Measurements from ENCODE around the gene PCDH9. TPM values are rescaled to one million over a fixed set of nuclear protein-coding genes. Genes with fewer than 3 reads are reported as not detected.

PCDH9 gene
- polyA plus RNA-seq, 4 donors, result 12.2 to 16.9 (median 14.7) TPM

GRCh38 chr13:66508153-66508909 is 721.8 kb downstream of the PCDH9 start:
- no peak for DNase-seq (ENCODE audit: low read depth in 4 of 4, low spot score in 3 of 4)

- DNase-seq (ENCODE audit: low read depth in 4 of 4, low spot score in 3 of 4), result no peak
Measured at GRCh38 chr13:66506979-66507378, 723.2 kb downstream of the PCDH9 start.

GRCh38 chr13:66506051-66506777 is 723.9 kb downstream of the PCDH9 start:
- DNase-seq (ENCODE audit: low read depth in 4 of 4, low spot score in 3 of 4), result no peak

GRCh38 chr13:66503890-66504289 is 726.2 kb downstream of the PCDH9 start:
- no peak for DNase-seq (ENCODE audit: low read depth in 4 of 4, low spot score in 3 of 4)

GRCh38 chr13:66501181-66501580 is 729.0 kb downstream of the PCDH9 start:
- DNase-seq (ENCODE audit: low read depth in 4 of 4, low spot score in 3 of 4), result no peak

- no peak for DNase-seq (ENCODE audit: low read depth in 4 of 4, low spot score in 3 of 4)
Measured at GRCh38 chr13:66492479-66492878, 737.7 kb downstream of the PCDH9 start.

GRCh38 chr13:66491251-66491650 is 738.9 kb downstream of the PCDH9 start:
- no peak for DNase-seq (ENCODE audit: low read depth in 4 of 4, low spot score in 3 of 4)

GRCh38 chr13:66489586-66489985 is 740.5 kb downstream of the PCDH9 start:
- DNase-seq (ENCODE audit: low read depth in 4 of 4, low spot score in 3 of 4), result no peak

- no peak for DNase-seq (ENCODE audit: low read depth in 4 of 4, low spot score in 3 of 4)
Measured at GRCh38 chr13:66489172-66489571, 741.0 kb downstream of the PCDH9 start.

GRCh38 chr13:66483712-66484111 is 746.4 kb downstream of the PCDH9 start:
- DNase-seq (ENCODE audit: low read depth in 4 of 4, low spot score in 3 of 4), result no peak

- DNase-seq (ENCODE audit: low read depth in 4 of 4, low spot score in 3 of 4), result no peak
Measured at GRCh38 chr13:66482836-66483235, 747.3 kb downstream of the PCDH9 start.

GRCh38 chr13:66477816-66478215 is 752.3 kb downstream of the PCDH9 start:
- DNase-seq (ENCODE audit: low read depth in 4 of 4, low spot score in 3 of 4), result no peak

GRCh38 chr13:66475061-66475460 is 755.1 kb downstream of the PCDH9 start:
- DNase-seq (ENCODE audit: low read depth in 4 of 4, low spot score in 3 of 4), result no peak

- no peak for DNase-seq (ENCODE audit: low read depth in 4 of 4, low spot score in 3 of 4)
Measured at GRCh38 chr13:66469745-66470144, 760.4 kb downstream of the PCDH9 start.

- no peak for DNase-seq (ENCODE audit: low read depth in 4 of 4, low spot score in 3 of 4)
Measured at GRCh38 chr13:66468656-66469055, 761.5 kb downstream of the PCDH9 start.

- no peak for DNase-seq (ENCODE audit: low read depth in 4 of 4, low spot score in 3 of 4)
Measured at GRCh38 chr13:66462187-66462586, 767.9 kb downstream of the PCDH9 start.

- DNase-seq (ENCODE audit: low read depth in 4 of 4, low spot score in 3 of 4), result no peak
Measured at GRCh38 chr13:66461021-66461420, 769.1 kb downstream of the PCDH9 start.

GRCh38 chr13:66459634-66460033 is 770.5 kb downstream of the PCDH9 start:
- DNase-seq (ENCODE audit: low read depth in 4 of 4, low spot score in 3 of 4), result no peak

GRCh38 chr13:66459143-66459542 is 771.0 kb downstream of the PCDH9 start:
- no peak for DNase-seq (ENCODE audit: low read depth in 4 of 4, low spot score in 3 of 4)

- DNase-seq (ENCODE audit: low read depth in 4 of 4, low spot score in 3 of 4), result no peak
Measured at GRCh38 chr13:66446413-66446812, 783.7 kb downstream of the PCDH9 start.

GRCh38 chr13:66443926-66444325 is 786.2 kb downstream of the PCDH9 start:
- no peak for DNase-seq (ENCODE audit: low read depth in 4 of 4, low spot score in 3 of 4)

GRCh38 chr13:66440938-66441337 is 789.2 kb downstream of the PCDH9 start:
- DNase-seq (ENCODE audit: low read depth in 4 of 4, low spot score in 3 of 4), result no peak

Data from left renal pelvis (tissue), 4 donors.